Keratinocyte (primary cell): ENCODE measurements around the gene KLHL35. TPM values are rescaled to one million over a fixed set of nuclear protein-coding genes. Genes with fewer than 3 reads are reported as not detected.

ENCODE experiments used
- DNase-seq: peaks from one replicate; pipeline ENCODE4 v3.0.0-alpha.2; 2011; ENCODE audit warnings: low read depth, missing footprints, low spot score
- FAIRE-seq: peaks from 2 replicates; lab custom pipeline; 2011; peaks lifted over from hg19 to GRCh38; lab: Jason Lieb, UNC
- H2AFZ ChIP-seq: 2 replicates; pipeline ENCODE4 v1.6.0; 2012; ENCODE audit warnings: low read length, control low read depth, inconsistent platforms; ENCODE audit not compliant: control insufficient read depth
- H3K27ac ChIP-seq: 2 replicates; pipeline ENCODE4 v1.5.1; 2011; ENCODE audit warnings: low read length; ENCODE audit not compliant: control insufficient read depth, insufficient read depth
- H3K27me3 ChIP-seq: 3 replicates; pipeline ENCODE4 v1.6.0; 2011; ENCODE audit warnings: low read length; ENCODE audit not compliant: control insufficient read depth, insufficient read depth; ENCODE audit errors: extremely low read depth
- H3K36me3 ChIP-seq, 2 experiments: 2 replicates in 1 of 2; 3 replicates in 1 of 2; pipeline ENCODE4 v1.5.1; 2011; ENCODE audit warnings: low read length in 2 of 2, mild to moderate bottlenecking in 1 of 2; ENCODE audit not compliant: control insufficient read depth in 2 of 2, insufficient read depth in 2 of 2; ENCODE audit errors: extremely low read depth in 1 of 2
- H3K4me1 ChIP-seq: 3 replicates; pipeline ENCODE4 v1.5.1; 2011; ENCODE audit warnings: low read length; ENCODE audit not compliant: control insufficient read depth, insufficient read depth; ENCODE audit errors: extremely low read depth
- H3K4me2 ChIP-seq: 3 replicates; pipeline ENCODE4 v1.6.0; 2011; ENCODE audit warnings: low read depth, low read length; ENCODE audit not compliant: control insufficient read depth, insufficient read depth; ENCODE audit errors: extremely low read depth
- H3K4me3 ChIP-seq, 3 experiments: fragments of 200-600 bp in 1 of 3; sonication (generic) in 1 of 3; 2 replicates in 2 of 3; 3 replicates in 1 of 3; pipeline ENCODE4 v1.5.1; 2011 to 2016; ENCODE audit warnings: low read length in 3 of 3, mild to moderate bottlenecking in 3 of 3, control low read depth in 2 of 3, inconsistent platforms in 1 of 3, low read depth in 1 of 3, mixed read lengths in 1 of 3, mixed run types in 1 of 3, moderate library complexity in 1 of 3; ENCODE audit not compliant: control insufficient read depth in 2 of 3, insufficient read depth in 2 of 3; ENCODE audit errors: extremely low read depth in 1 of 3
- H3K79me2 ChIP-seq: 2 replicates; pipeline ENCODE4 v1.6.0; 2012; ENCODE audit warnings: low read length; ENCODE audit not compliant: control insufficient read depth, insufficient read depth
- H3K9ac ChIP-seq: 3 replicates; pipeline ENCODE4 v1.6.0; 2011; ENCODE audit warnings: low read length; ENCODE audit not compliant: control insufficient read depth, insufficient read depth; ENCODE audit errors: extremely low read depth
- H3K9me1 ChIP-seq: 3 replicates; pipeline ENCODE4 v1.6.0; 2011; ENCODE audit warnings: low read length; ENCODE audit not compliant: control insufficient read depth, insufficient read depth; ENCODE audit errors: extremely low read depth
- H3K9me3 ChIP-seq: 2 replicates; pipeline ENCODE4 v1.5.1; 2012; ENCODE audit warnings: low read depth, low read length; ENCODE audit not compliant: control insufficient read depth
- H4K20me1 ChIP-seq: 3 replicates; pipeline ENCODE4 v1.6.0; 2011; ENCODE audit warnings: low read length; ENCODE audit not compliant: control insufficient read depth, insufficient read depth; ENCODE audit errors: extremely low read depth
- CTCF ChIP-seq, 3 experiments: IDR thresholded peaks in 1 of 3; conservative IDR thresholded peaks in 1 of 3; optimal IDR thresholded peaks in 1 of 3; 2 replicates in 2 of 3; 3 replicates in 1 of 3; pipeline versions ENCODE3 to v1.5.1; 2011; ENCODE audit warnings: low read length in 3 of 3, mild to moderate bottlenecking in 3 of 3, moderate library complexity in 2 of 3, control low read depth in 1 of 3, inconsistent platforms in 1 of 3; ENCODE audit not compliant: insufficient read depth in 2 of 3; ENCODE audit errors: extremely low read depth in 1 of 3
- EZH2 ChIP-seq: IDR thresholded peaks from one replicate; pipeline ENCODE4 v1.6.1; 2012; ENCODE audit warnings: inconsistent platforms, mild to moderate bottlenecking, low read length, moderate library complexity
- dilution Hi-C: fragments of 300-500 bp; cut with MboI; formaldehyde crosslinking; loops from one replicate; pipeline ENCODE4 v1.7.0; 2020; ENCODE audit warnings: low sequenced_read_pairs; ENCODE audit not compliant: extremely low pct_ligation_motif_present
- polyA plus RNA-seq, 5 experiments: library from polyadenylated mRNA; depleted of rRNA in 3 of 5; stranded (reverse) in 3 of 5; stranded (forward) in 1 of 5; unstranded in 1 of 5; fragments of >200 nt; gene quantifications; 1 replicate in 1 of 5; 2 replicates in 3 of 5; 3 replicates in 1 of 5; pipeline versions ENCODE4 v1.2.1 to v1.2.3, GENCODE V29; 2011 to 2012; ENCODE audit warnings: missing spikeins in 2 of 5, low read depth in 1 of 5, low replicate concordance in 1 of 5

The KLHL35 gene
- polyA plus RNA-seq, 1 donor (not counting 4 experiments of a cell fraction or from before 2014, with no cell fraction given): 0.58 TPM

DNA sequence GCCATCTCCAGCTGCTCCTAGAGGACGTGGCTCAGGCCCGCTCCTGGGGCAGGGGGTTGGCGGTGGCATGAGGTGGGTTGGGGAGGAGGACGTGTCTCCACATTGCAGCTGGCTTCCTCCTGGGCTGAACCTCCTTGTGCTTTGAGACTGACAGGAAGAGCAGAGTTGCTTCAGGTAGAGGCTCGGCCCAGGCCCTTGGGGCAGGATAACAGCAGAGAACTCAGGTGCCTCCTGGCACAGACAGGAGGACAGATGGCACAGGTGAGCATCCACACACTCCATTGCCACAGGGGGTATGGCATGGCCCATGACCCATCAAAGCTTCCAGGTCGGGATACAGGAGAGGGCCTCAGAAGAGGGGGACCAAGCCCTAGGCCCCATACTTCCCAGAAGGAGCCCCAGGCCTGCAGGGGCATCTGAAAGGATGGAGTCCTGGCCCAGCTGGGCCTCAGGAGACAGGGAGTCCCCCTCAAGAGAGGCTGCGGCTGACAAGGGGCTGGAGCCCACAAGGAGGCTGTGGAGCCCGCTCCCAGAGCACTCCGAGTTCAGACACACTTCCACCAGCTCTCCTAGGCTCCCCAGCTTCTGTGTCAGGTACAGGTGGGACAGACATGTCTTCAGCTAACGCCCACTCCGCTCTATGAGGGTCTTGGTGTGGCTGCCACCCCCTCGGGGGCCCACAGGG, 2.0 kb upstream of the KLHL35 start:
- Histone ChIP-seq H3K4me1 (no peaks in the 10 kb centered on the region), H3K9ac (no peak overlapping the region), H3K79me2 (no peaks in the 10 kb centered on the region), H3K4me2 (no peak overlapping the region), H3K9me3 (no peaks in the 10 kb centered on the region), H3K9me1 (no peaks in the 10 kb centered on the region), H4K20me1 (peaks cover 2% of the 10 kb centered on the region), H3K27ac (no peak overlapping the region), H3K4me3 (no peak overlapping the region), H2AFZ (no peak overlapping the region), H3K27me3 (peaks cover 38% of the 10 kb centered on the region), H3K36me3 (no peaks in the 10 kb centered on the region)
- dilution Hi-C loops: no loop called here
- DNase-seq (no peak), FAIRE-seq (no peak)
- TF ChIP-seq EZH2: no peak
- TF ChIP-seq CTCF (optimal IDR thresholded peaks at IDR 0.05 in 1 of 3, IDR thresholded peaks at IDR 0.05 in 1 of 3, conservative IDR thresholded peaks at IDR 0.05 in 1 of 3; ENCODE audit: extremely low read depth in 1 of 3, insufficient read depth in 2 of 3, low read length in 3 of 3): no peak

DNA sequence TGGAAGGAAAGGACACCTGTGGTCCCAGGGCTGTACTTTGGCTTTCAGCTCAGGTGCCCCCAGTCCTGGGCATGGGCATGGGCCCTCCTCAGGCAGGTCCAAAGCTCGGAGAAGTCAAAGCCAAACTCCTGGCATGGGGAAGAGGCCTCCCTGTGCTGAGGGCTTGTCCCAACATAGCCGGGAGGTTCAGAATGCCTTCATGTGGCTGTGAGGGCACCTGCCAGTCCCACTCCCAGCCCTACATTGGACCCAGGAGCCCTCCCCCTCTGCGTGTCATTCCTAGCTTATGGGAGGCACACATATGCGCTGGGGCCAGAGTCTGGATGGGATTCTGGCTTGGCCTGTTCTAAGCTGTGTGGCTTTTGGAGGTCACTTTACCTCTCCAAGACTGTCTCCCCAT, 1.0 kb upstream of the KLHL35 start:
- Histone ChIP-seq H3K36me3 (no peaks in the 10 kb centered on the region), H3K4me1 (no peaks in the 10 kb centered on the region), H4K20me1 (peaks cover 2% of the 10 kb centered on the region), H3K4me3 (no peak overlapping the region), H3K27me3 (peaks cover 47% of the 10 kb centered on the region), H3K9me3 (peaks cover 6% of the 10 kb centered on the region), H3K79me2 (no peaks in the 10 kb centered on the region), H3K27ac (no peak overlapping the region), H2AFZ (no peak overlapping the region), H3K9ac (no peak overlapping the region), H3K4me2 (no peak overlapping the region), H3K9me1 (no peaks in the 10 kb centered on the region)
- DNase-seq (no peak), FAIRE-seq (no peak)
- dilution Hi-C loops: no loop called here
- TF ChIP-seq EZH2: no peak
- TF ChIP-seq CTCF (optimal IDR thresholded peaks at IDR 0.05 in 1 of 3, IDR thresholded peaks at IDR 0.05 in 1 of 3, conservative IDR thresholded peaks at IDR 0.05 in 1 of 3; ENCODE audit: extremely low read depth in 1 of 3, insufficient read depth in 2 of 3, low read length in 3 of 3): no peak
